GM21717 (cell line): Measurements from ENCODE around the gene EVPL.
"Not testable (repeated sequence)": the region's sequence is repeated elsewhere in the genome, so short reads cannot be mapped to it uniquely, and the experiment has no call there.

Experiments used
- ATAC-seq: cut with Tn5 transposase; IDR thresholded peaks from one replicate; pipeline ENCODE4 v1.9.1; 2021; ENCODE audit warnings: mild to moderate bottlenecking, moderate library complexity; ENCODE audit not compliant: unreplicated experiment

EVPL gene

GRCh38 chr17:75969044-75969443 is 58.1 kb downstream of the EVPL start:
- ATAC-seq: not testable (repeated sequence)

- no peak for ATAC-seq
Observed at GRCh38 chr17:75965468-75965867, 61.6 kb downstream of the EVPL start.

- no peak for ATAC-seq
Observed at GRCh38 chr17:75959839-75960511, 67.1 kb downstream of the EVPL start.

- ATAC-seq: no peak
Observed at GRCh38 chr17:75959051-75959838, 67.9 kb downstream of the EVPL start.
